SU-DHL-6 (cell line): ENCODE data around the gene TMEM108.

Experiments used
- CTCF ChIP-seq: fragments of 200-600 bp; sonication (generic); IDR thresholded peaks from one replicate; pipeline ENCODE4 v1.5.1; 2017; ENCODE audit warnings: antibody characterized with exemption, mild to moderate bottlenecking, low read length, moderate library complexity; ENCODE audit not compliant: insufficient read depth, poor library complexity, severe bottlenecking
- EZH2phosphoT487 ChIP-seq: fragments of 200-600 bp; sonication (generic), shearing (Covaris generic); conservative IDR thresholded peaks from 2 replicates; pipeline ENCODE4 v1.6.1; 2018; ENCODE audit warnings: mild to moderate bottlenecking, antibody characterized with exemption, low read length, moderate library complexity, mixed read lengths

- TF ChIP-seq CTCF: no peak
- no peak for TF ChIP-seq EZH2phosphoT487
Observed at GRCh38 chr3:133237380-133237779, 199.2 kb downstream of the TMEM108 start.
